GM12878 (cell line): ENCODE results near the gene FGGY. TPM values are rescaled to one million over a fixed set of nuclear protein-coding genes. Genes with fewer than 3 reads are reported as not detected.

Source experiments
- ATAC-seq: fragments of 200-7000 bp; cut with Tn5 transposase; 3 replicates; pipeline ENCODE4 v1.9.1; 2020; ENCODE audit warnings: mild to moderate bottlenecking, moderate library complexity
- BruUV-seq: library from RNA; stranded (reverse); fragments of 400-500 nt; replicated peaks from 2 replicates; lab custom pipeline; 2021; lab: Mats Ljungman, UMichigan
- CTCF ChIA-PET: fragments of 300-600 bp; sonication (Branson Sonifier 250); formaldehyde crosslinking; extraction: SDS; loops from one replicate; lab custom pipeline; 2021; ENCODE audit warnings: inconsistent platforms; lab: Yijun Ruan, JAX
- POLR2A ChIA-PET: fragments of 350-600 bp; formaldehyde crosslinking; extraction: SDS; loops from one replicate; lab custom pipeline; 2021; ENCODE audit warnings: inconsistent platforms; lab: Charles Lee
- RAD21 ChIA-PET: fragments of 300-600 bp; sonication (Branson Sonifier 250); formaldehyde crosslinking; loops from one replicate; lab custom pipeline; 2023; ENCODE audit warnings: antibody characterized with exemption; ENCODE audit not compliant: unreplicated experiment; lab: Charles Lee
- SMC1A ChIA-PET: fragments of 300-600 bp; sonication (Branson Sonifier 250); formaldehyde crosslinking; loops from one replicate; lab custom pipeline; 2023; ENCODE audit not compliant: unreplicated experiment, uncharacterized antibody; lab: Charles Lee
- DNase-seq: peaks from one replicate; pipeline ENCODE4 v3.0.0-alpha.2; 2011; ENCODE audit warnings: low read depth, low spot score
- FAIRE-seq: peaks from 3 replicates; lab custom pipeline; 2011; peaks lifted over from hg19 to GRCh38; lab: Jason Lieb, UNC
- H2AFZ ChIP-seq: 2 replicates; pipeline ENCODE4 v1.6.0; 2011; ENCODE audit warnings: low read depth, low read length, control low read depth; ENCODE audit not compliant: control insufficient read depth
- H3K27ac ChIP-seq: 2 replicates; pipeline ENCODE4 v1.5.1; 2011; ENCODE audit warnings: control low read depth; ENCODE audit not compliant: control insufficient read depth, insufficient read depth
- H3K27me3 ChIP-seq, 2 experiments: replicated peaks in 1 of 2; 2 replicates each; pipeline versions ENCODE4 v1.6.0 to v1.6.1; 2011; ENCODE audit warnings: low read length in 1 of 2; ENCODE audit not compliant: control insufficient read depth in 2 of 2, insufficient read depth in 2 of 2
- H3K36me3 ChIP-seq, 2 experiments: 2 replicates each; pipeline ENCODE4 v1.5.1; 2011; ENCODE audit warnings: low read length in 1 of 2; ENCODE audit not compliant: control insufficient read depth in 2 of 2, insufficient read depth in 2 of 2
- H3K4me1 ChIP-seq: 2 replicates; pipeline ENCODE4 v1.6.1; 2011; ENCODE audit warnings: mild to moderate bottlenecking, low read length, moderate library complexity, mixed read lengths; ENCODE audit not compliant: control insufficient read depth, insufficient read depth
- H3K4me2 ChIP-seq: 2 replicates; pipeline ENCODE4 v1.6.0; 2011; ENCODE audit warnings: control low read depth; ENCODE audit not compliant: control insufficient read depth, insufficient read depth
- H3K4me3 ChIP-seq: fragments of 200-600 bp; sonication (generic); 2 replicates; pipeline ENCODE4 v1.5.1; 2016
- H3K79me2 ChIP-seq: 2 replicates; pipeline ENCODE4 v1.6.0; 2011; ENCODE audit warnings: low read length; ENCODE audit not compliant: control insufficient read depth, insufficient read depth
- H3K9ac ChIP-seq: 2 replicates; pipeline ENCODE4 v1.8.0; 2011; ENCODE audit warnings: low read length, control low read depth, mixed read lengths; ENCODE audit not compliant: control insufficient read depth, insufficient read depth
- H3K9me3 ChIP-seq: replicated peaks from 3 replicates; pipeline ENCODE4 v1.5.1; 2011; ENCODE audit warnings: mild to moderate bottlenecking, low read length; ENCODE audit not compliant: control insufficient read depth, insufficient read depth
- H4K20me1 ChIP-seq: 2 replicates; pipeline ENCODE4 v1.6.0; 2011; ENCODE audit not compliant: control insufficient read depth, insufficient read depth
- ATF2 ChIP-seq: IDR thresholded peaks from 2 replicates; pipeline ENCODE4 v1.6.1; 2012; ENCODE audit warnings: low read length, inconsistent platforms
- CBX5 ChIP-seq: sonication (generic); IDR thresholded peaks from 2 replicates; pipeline ENCODE4 v1.6.1; 2016; ENCODE audit warnings: low read depth, moderate library complexity, mild to moderate bottlenecking, inconsistent platforms
- E2F4 ChIP-seq: IDR thresholded peaks from 2 replicates; pipeline ENCODE4 v1.6.1; 2012; ENCODE audit warnings: low read depth, low read length, improper control_type of control experiment
- FOS ChIP-seq: IDR thresholded peaks from 3 replicates; pipeline ENCODE4 v1.6.1; 2011; ENCODE audit warnings: borderline replicate concordance; ENCODE audit not compliant: insufficient read length; ENCODE audit errors: extremely low read depth
- IRF5 ChIP-seq: fragments of 450-650 bp; IDR thresholded peaks from 2 replicates; pipeline ENCODE4 v1.6.1; 2017; ENCODE audit warnings: borderline replicate concordance
- JUND ChIP-seq: IDR thresholded peaks from 2 replicates; pipeline ENCODE4 v1.6.1; 2012; ENCODE audit warnings: low read depth, mild to moderate bottlenecking, low read length, improper control_type of control experiment, moderate library complexity
- LARP7 ChIP-seq: fragments of 450-650 bp; IDR thresholded peaks from 2 replicates; pipeline ENCODE4 v1.6.1; 2017; ENCODE audit warnings: mild to moderate bottlenecking
- MEF2B ChIP-seq: fragments of 450-650 bp; IDR thresholded peaks from 2 replicates; pipeline ENCODE4 v1.6.1; 2018; ENCODE audit warnings: mild to moderate bottlenecking, moderate library complexity; ENCODE audit not compliant: partially characterized antibody, poor library complexity, severe bottlenecking
- MTA2 ChIP-seq: fragments of 450-650 bp; IDR thresholded peaks from 2 replicates; pipeline ENCODE4 v1.6.1; 2016; ENCODE audit warnings: low read depth, mild to moderate bottlenecking, moderate library complexity
- NFIC ChIP-seq: IDR thresholded peaks from 2 replicates; pipeline ENCODE4 v1.6.1; 2012; ENCODE audit warnings: low read depth, mild to moderate bottlenecking, inconsistent platforms, low read length, moderate library complexity
- POLR2AphosphoS5 ChIP-seq: IDR thresholded peaks from 2 replicates; pipeline ENCODE4 v1.6.1; 2011; ENCODE audit warnings: mild to moderate bottlenecking, low read length, inconsistent platforms
- RAD21 ChIP-seq: IDR thresholded peaks from 2 replicates; pipeline ENCODE4 v1.6.1; 2011; ENCODE audit warnings: mild to moderate bottlenecking, low read depth, low read length, moderate library complexity; ENCODE audit not compliant: insufficient read depth
- RELB ChIP-seq: fragments of 450-650 bp; IDR thresholded peaks from 2 replicates; pipeline ENCODE4 v1.6.1; 2017; ENCODE audit warnings: low read depth, mild to moderate bottlenecking, moderate library complexity
- RUNX3 ChIP-seq: IDR thresholded peaks from 2 replicates; pipeline ENCODE4 v1.6.1; 2012; ENCODE audit warnings: low read length, inconsistent platforms
- SIN3A ChIP-seq: IDR thresholded peaks from 2 replicates; pipeline ENCODE4 v1.6.1; 2012; ENCODE audit warnings: low read depth, low read length, improper control_type of control experiment
- SMAD5 ChIP-seq: IDR thresholded peaks from 2 replicates; pipeline ENCODE4 v1.6.1; 2016; ENCODE audit warnings: antibody characterized with exemption, low read depth
- SMARCA5 ChIP-seq: fragments of 450-650 bp; IDR thresholded peaks from 2 replicates; pipeline ENCODE4 v1.6.1; 2017; ENCODE audit warnings: mild to moderate bottlenecking
- SRF ChIP-seq, 2 experiments: IDR thresholded peaks; 2 replicates each; pipeline ENCODE4 v1.6.1; 2011; ENCODE audit warnings: low read depth in 2 of 2, low read length in 2 of 2, mild to moderate bottlenecking in 1 of 2, moderate library complexity in 1 of 2
- SUZ12 ChIP-seq: fragments of 200-600 bp; sonication (generic); IDR thresholded peaks from one replicate; pipeline ENCODE4 v1.6.1; 2018; ENCODE audit warnings: antibody characterized with exemption, mild to moderate bottlenecking; ENCODE audit not compliant: unreplicated experiment
- TAF1 ChIP-seq: IDR thresholded peaks from 2 replicates; pipeline ENCODE4 v1.6.1; 2011; ENCODE audit warnings: mild to moderate bottlenecking, low read depth, low read length, borderline replicate concordance
- in situ Hi-C: fragments of 300-500 bp; cut with MboI; formaldehyde crosslinking; loops from 9 replicates; pipeline ENCODE4 v1.14.3; 2018; ENCODE audit warnings: mixed read lengths
- intact Hi-C: fragments of 100-400 bp; cut with micrococcal nuclease; formaldehyde crosslinking; loops from one replicate; pipeline ENCODE4 v1.14.2; 2022; ENCODE audit not compliant: unreplicated experiment
- polyA plus RNA-seq, 11 experiments: library from polyadenylated mRNA; depleted of rRNA in 4 of 11; unstranded in 6 of 11; stranded (reverse) in 5 of 11; fragments of >200 nt; fragmentation: Nextera tagmentation in 4 of 11; fragmentation: Illumina TruSeq in 1 of 11; extraction: Ambion mirVana in 4 of 11; extraction: Trizol in 1 of 11; gene quantifications; 1 replicate in 1 of 11; 2 replicates in 10 of 11; pipeline versions ENCODE4 v1.2.1 to v1.2.3, GENCODE V29; 2011 to 2016; ENCODE audit warnings: inconsistent platforms in 2 of 11, missing spikeins in 2 of 11, low read depth in 1 of 11
- total RNA-seq, 4 experiments: library from RNA; depleted of rRNA in 3 of 4; stranded (reverse); fragments of >200 nt in 3 of 4; fragmentation: Illumina TruSeq in 1 of 4; extraction: Trizol in 1 of 4; gene quantifications; 2 replicates each; pipeline versions ENCODE4 v1.2.1 to v1.2.3, GENCODE V29; 2013 to 2021

The FGGY gene
- total and polyA plus RNA-seq, 10 of the 15 experiments (the other 5 are each of a cell fraction or from before 2014, with no cell fraction given), result 6.2 to 11.9 (median 7.5) TPM

GRCh38 chr1:59532102-59532501 lies 235.2 kb downstream of the FGGY start:
- Histone ChIP-seq H3K9ac (no peak overlapping the region), H3K4me1 (no peaks in the 10 kb centered on the region; the same call in 1 of the 2 replicates), H3K36me3 (no peaks in the 10 kb centered on the region), H3K79me2 (no peaks in the 10 kb centered on the region), H3K4me2 (no peak overlapping the region), H3K27me3 (no peaks in the 10 kb centered on the region), H3K27ac (no peak overlapping the region), H3K4me3 (no peak overlapping the region), H2AFZ (no peak overlapping the region), H3K9me3 (no peaks in the 10 kb centered on the region; the same call in 1 of the 3 replicates), H4K20me1 (no peaks in the 10 kb centered on the region)
- POLR2A ChIA-PET, result no interaction called here
- intact Hi-C loops (no loop called here), in situ Hi-C loops (no loop called here)
- BruUV-seq, result no TSS peak
- ATAC-seq (peak; percentile 73), FAIRE-seq (peak; percentile 52), DNase-seq (no peak)
- SMC1A ChIA-PET, result interaction anchor here (0.8 to 1.3 kb wide), 3 partner anchors 11 to 45 kb away, joined by 3 read pairs; no protein-coding TSS in a partner anchor
- CTCF ChIA-PET, result interaction anchor here (1.2 to 1.7 kb wide), 2 partner anchors 9 to 166 kb away, joined by 3 to 4 read pairs; no protein-coding TSS in a partner anchor
- RAD21 ChIA-PET, result no interaction called here
- TF ChIP-seq SRF (IDR thresholded peaks at IDR 0.05; ENCODE audit: low read depth in 2 of 2, low read length in 2 of 2) (no peak), MEF2B (peak; percentile 31), NFIC (no peak), RELB (peak; percentile 41; the same call in 1 of the 2 replicates), CBX5 (no peak), RAD21 (no peak), LARP7 (no peak), SMARCA5 (no peak), TAF1 (no peak), E2F4 (no peak), RUNX3 (no peak), SIN3A (no peak), IRF5 (no peak), SUZ12 (no peak), MTA2 (peak; percentile 56), JUND (no peak), POLR2AphosphoS5 (no peak), SMAD5 (no peak), FOS (no peak), ATF2 (no peak)
